KOPT-K1 (cell line): Measurements from ENCODE around the gene CEP170.
"Not testable (repeated sequence)": the region's sequence is repeated elsewhere in the genome, so short reads cannot be mapped to it uniquely, and the experiment has no call there.

Experiments
- H3K27ac ChIP-seq: fragments of 200-600 bp; sonication (generic); 2 replicates; pipeline ENCODE4 v1.5.1; 2016; ENCODE audit warnings: antibody characterized with exemption, mild to moderate bottlenecking, low read depth, low read length; ENCODE audit not compliant: poor library complexity, severe bottlenecking
- H3K36me3 ChIP-seq: fragments of 200-600 bp; sonication (generic); 2 replicates; pipeline ENCODE4 v1.5.1; 2017; ENCODE audit warnings: antibody characterized with exemption, mild to moderate bottlenecking, low read length, moderate library complexity; ENCODE audit not compliant: insufficient read depth
- H3K9me3 ChIP-seq: fragments of 200-600 bp; sonication (generic); 2 replicates; pipeline ENCODE4 v1.5.1; 2017; ENCODE audit warnings: antibody characterized with exemption, low read length, mild to moderate bottlenecking; ENCODE audit not compliant: insufficient read depth, poor library complexity, severe bottlenecking

CEP170 gene

DNA sequence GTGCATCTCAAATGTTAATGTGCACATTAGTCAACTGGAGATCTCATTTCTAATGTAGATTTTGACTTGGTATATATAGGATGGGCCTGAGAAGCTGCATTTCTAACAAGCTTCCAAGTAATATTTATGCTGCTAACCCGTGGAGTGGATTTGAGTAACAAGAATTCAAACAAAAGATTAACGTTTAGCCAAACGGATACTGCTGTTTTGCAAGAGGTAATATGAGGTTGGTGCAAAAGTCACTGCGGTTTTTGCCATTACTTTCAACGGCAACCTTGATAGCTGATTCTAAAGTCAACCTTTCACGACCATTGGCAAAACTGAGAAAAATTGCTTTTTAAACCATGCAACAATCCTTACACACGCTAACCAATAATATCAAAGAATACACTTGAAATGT, 70.3 kb downstream of the CEP170 start:
- H3K27ac ChIP-seq, H3K9me3 ChIP-seq, H3K36me3 ChIP-seq: not testable (repeated sequence)

DNA sequence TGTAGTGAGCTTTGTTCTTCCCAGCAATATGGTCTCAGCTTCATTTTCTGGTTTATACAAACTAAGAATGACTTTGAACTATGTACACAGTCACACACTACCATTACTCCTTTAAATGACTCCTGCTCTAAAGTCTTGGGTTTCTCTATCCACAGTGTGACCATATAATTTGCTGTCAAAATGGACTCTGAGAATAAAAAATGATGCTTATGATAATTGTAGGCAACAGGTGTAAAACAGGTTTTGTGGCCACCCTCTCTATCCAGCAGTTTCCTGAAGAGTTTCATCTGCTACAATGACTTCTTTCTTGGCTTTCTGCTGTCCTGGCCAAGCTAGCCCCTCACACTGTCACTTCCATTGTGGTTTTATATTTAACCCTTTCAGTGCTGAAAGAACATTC, 71.4 kb downstream of the CEP170 start:
- H3K27ac ChIP-seq, H3K36me3 ChIP-seq, H3K9me3 ChIP-seq: not testable (repeated sequence)

DNA sequence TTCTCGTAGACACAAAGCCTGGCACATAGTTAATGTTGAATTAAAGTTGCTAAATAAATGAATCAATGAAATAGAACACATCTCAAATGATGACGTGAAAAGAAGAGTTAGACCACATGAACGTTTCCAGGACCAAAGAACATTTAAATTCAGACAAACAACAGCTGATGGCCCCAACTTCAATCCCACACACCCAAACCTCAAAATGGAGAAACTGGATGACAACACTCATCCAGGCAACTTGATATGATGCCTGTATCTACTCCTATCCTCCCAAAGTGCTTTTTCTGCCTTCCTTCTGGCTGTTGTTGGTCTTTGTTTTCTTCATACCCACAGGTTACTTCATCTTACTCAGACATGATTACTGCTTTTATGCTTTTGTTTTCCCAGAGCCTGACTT, 71.9 kb downstream of the CEP170 start:
- not testable (repeated sequence) for H3K27ac ChIP-seq, H3K36me3 ChIP-seq, H3K9me3 ChIP-seq

DNA sequence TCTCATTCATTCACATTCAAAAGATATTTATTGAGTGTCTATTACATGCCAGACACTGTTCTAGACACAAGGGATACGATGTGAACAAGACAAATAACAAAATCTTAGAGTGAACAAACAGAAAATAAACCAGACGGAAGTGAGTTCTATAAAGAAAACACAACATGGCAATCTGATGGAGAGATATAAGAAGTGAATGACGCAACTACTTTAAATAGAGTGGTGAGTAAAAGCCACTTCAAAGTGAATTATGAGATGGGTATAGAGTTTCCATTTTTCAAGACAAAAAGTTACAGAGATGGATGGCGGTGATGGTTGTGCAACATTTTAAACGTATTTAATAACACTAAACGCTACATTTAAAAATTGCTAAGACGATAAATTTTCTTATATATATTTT, 75.4 kb downstream of the CEP170 start:
- H3K36me3 ChIP-seq = no peaks in the 10 kb centered on the region
- no peak overlapping the region for H3K27ac ChIP-seq
- H3K9me3 ChIP-seq = no peaks in the 10 kb centered on the region

DNA sequence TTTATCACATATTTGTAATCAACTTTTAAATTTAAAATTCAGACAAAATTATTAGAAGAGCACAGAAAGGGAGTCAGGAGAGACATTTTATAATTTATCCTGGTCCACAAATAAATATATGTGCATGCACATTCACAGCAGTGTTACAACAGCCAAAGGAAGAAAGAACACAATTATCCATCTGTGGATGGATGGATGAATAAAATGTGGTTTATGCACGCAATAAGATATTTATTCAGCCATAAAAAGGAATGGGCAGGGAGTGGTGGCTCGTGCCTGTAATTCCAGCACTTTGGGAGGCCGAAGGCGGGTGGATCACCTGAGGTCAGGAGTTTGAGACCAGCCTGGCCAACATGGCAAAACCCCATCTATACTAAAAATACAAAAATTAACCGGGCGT, 77.3 kb downstream of the CEP170 start:
- not testable (repeated sequence) for H3K9me3 ChIP-seq, H3K36me3 ChIP-seq, H3K27ac ChIP-seq

DNA sequence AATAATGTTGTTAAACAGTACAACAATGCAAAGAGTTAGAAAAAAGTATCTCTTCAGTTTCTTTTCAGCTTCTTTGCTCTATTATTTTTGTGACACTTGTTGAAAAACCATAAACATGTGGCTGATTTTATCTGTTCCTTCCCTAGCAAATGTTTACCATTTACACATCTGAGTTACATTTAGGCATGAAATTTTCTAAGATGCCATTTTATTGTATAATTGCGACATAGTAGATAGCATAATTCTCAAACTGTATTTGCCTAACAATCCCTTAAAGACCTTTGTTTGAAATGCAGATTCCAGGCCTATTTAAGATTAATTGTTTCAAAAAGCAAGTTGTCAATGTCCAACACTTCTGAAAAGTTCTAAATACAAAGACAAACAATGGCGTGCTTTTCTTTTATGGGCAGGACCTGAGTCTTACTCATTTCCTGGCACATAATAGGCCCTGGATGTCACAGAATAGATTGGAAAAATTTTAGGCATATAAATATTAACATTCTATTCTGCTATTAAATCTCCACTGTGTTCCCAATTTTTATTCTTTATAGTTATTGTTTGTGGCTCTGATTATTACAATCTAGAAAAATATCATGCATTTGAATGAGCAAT, 81.2 kb downstream of the CEP170 start:
- H3K9me3 ChIP-seq, H3K27ac ChIP-seq, H3K36me3 ChIP-seq: not testable (repeated sequence)

DNA sequence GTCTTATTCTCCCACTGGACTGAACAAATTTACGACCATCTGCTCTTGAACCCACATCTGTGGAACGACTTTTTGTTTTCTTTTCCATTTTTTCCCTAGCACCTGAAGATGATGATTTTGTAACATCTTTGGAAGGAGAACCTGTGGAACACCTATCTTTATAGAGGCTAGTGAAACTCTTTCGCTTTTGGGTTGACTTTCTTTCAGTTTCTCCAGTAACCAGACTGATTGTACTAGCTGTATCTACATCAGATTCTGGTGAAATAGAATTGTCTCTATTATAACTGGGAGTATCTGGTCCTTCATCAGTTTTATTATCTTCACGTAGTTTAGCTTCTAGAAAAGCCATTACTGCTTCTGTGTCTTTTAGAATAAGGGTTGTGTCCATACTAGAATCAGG, 90.2 kb downstream of the CEP170 start:
- H3K27ac ChIP-seq, H3K36me3 ChIP-seq, H3K9me3 ChIP-seq: not testable (repeated sequence)

DNA sequence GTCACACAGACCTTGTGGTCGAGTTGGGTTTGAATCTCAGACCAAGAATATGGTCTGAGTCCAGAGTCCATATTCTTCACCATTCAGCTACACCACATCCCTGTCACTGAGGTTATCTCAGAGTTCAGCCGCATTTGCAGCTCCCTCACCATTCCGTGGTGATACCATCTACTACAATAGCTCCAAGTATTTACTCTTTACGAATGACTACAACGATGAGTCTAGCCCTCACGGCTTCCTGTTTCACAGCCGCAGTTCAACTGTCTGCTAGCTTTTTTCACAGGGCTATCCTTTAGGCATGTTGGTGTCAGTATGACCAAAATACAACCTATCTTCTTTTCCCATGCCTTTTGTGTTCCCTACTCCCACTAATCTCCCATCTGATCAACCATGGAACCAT, 104.2 kb downstream of the CEP170 start:
- not testable (repeated sequence) for H3K27ac ChIP-seq, H3K36me3 ChIP-seq, H3K9me3 ChIP-seq

DNA sequence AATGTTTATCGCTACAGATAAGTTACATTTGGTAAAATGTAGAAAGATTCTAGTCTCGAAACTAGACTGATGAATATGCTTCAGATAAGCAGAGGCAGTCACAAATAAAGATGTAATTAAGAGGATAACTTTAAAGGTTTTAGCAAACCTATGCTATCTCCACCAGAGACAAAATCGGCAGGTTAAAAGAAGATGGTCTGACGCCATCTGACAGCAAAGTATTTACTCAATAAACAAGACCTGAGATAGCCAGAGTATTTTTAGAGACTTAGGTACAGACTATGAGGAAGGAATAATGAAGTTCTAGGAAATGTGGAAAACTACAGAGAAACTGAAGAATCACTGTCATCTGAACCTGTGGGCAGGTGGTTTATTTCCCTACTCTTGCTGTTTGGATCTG, 106.0 kb downstream of the CEP170 start:
- not testable (repeated sequence) for H3K9me3 ChIP-seq, H3K27ac ChIP-seq, H3K36me3 ChIP-seq

DNA sequence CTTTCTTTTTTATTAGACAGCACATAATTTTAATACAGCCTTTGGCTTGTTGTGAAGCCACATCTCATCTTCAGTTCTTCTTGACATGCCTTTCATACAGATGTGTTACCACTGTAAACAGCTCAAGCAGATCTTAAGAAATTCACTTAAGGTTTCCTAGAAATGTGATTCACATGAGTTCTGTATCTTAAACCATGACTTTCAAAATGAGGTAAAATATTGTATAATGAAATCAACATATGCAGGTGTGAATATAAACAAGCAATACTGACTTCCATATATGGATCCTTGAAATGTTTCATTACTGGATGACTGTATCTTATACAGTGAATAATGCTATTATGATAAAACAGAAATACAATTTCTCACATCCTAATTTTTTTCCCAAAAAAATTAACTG, 107.7 kb downstream of the CEP170 start:
- not testable (repeated sequence) for H3K36me3 ChIP-seq, H3K27ac ChIP-seq, H3K9me3 ChIP-seq

DNA sequence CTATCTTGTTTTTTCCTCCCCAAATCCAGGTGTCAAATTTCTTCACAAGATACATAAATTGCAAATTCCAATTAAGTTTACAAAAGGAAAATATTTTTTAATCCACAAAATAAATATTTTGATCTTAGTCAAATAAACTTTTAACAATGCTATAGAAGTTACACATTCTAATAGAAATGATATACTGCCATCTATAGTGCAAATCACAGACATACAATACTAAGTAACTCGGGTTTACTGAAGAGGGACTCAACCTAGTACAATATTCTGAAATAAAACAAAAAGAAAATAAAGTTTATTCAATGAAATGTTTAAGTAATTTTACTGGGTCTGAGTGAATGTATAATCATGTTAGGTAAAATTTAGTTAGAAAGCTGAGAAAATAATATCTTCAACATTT, 114.6 kb downstream of the CEP170 start:
- not testable (repeated sequence) for H3K9me3 ChIP-seq, H3K36me3 ChIP-seq, H3K27ac ChIP-seq

DNA sequence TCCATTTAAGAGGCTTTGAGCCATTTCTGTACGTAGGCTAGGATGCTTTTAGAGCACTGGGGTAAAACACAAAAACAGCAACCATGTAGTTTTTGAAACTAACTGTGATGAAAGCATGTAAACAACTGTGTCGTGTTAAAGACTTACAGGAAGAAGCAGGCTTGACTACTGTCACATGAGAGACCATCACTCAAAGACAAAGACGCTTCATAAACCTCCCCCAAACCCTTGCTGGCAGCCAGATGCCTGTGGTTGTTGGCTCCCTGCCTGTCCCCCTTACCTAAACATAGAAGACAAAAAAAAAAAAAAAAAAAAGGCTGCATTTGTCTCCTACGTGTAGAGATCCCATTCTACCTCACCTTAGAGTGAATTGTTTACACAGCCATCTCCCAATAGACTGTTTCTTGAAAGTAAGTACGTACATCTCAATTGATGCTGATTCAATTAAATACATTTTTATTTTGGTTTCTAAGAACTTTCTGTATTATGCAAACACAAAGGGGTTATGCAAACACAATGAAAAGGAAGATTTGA, 132.1 kb downstream of the CEP170 start:
- H3K9me3 ChIP-seq, H3K27ac ChIP-seq, H3K36me3 ChIP-seq: not testable (repeated sequence)

DNA sequence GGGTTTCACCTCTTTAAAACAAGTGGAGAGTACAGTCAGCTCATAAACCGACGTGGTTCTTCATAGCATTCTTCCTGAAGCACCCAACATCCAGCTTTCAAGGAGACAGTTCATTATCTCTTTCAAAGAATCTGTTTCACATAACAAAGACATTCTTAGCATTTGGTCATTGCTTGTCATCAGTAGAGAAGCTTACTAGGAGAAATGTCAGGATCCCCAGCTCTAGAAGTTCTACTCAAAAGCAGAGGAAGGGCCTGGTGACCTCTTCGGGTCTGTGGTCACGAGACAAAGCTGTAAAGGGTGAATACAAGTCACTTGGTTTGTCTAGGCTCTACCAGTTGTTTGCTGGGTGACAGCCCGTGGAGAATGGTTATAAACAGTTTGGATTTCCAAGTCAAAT, 133.1 kb downstream of the CEP170 start:
- H3K9me3 ChIP-seq, H3K27ac ChIP-seq, H3K36me3 ChIP-seq: not testable (repeated sequence)

DNA sequence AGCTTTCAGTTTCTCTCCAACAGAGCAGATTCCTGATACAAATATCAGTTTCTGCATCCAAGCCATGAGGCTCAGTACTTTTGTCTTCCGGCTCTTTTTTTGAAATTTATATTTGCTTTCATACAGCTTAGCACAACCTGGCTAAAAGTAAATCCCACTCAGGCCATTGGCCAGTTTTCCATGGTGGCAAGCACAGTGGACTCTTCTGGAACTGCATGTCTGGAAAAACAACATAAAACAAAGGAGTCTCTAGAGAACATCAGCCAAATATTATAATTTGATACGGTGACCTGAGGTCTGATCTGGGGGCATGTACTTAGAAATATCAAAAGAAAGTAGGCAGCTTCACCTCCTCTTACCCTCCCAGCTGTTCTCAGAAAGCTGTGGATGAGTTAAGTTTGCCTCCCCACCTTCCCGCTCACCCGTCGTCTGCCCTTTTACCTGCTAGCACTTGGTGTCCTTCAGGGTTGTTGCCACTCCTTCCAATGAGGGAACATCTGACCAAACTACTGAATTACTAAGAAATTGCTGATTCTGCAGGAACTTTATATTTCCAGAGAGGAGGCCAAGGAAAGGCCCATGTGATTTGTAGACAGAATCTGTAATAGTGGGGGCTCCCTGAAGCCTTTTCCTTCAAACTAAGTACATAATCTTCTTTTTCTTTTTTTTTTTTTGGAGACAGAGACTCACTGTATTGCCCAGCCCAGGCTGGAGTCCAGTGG, 136.3 kb downstream of the CEP170 start:
- H3K9me3 ChIP-seq, H3K36me3 ChIP-seq, H3K27ac ChIP-seq: not testable (repeated sequence)

DNA sequence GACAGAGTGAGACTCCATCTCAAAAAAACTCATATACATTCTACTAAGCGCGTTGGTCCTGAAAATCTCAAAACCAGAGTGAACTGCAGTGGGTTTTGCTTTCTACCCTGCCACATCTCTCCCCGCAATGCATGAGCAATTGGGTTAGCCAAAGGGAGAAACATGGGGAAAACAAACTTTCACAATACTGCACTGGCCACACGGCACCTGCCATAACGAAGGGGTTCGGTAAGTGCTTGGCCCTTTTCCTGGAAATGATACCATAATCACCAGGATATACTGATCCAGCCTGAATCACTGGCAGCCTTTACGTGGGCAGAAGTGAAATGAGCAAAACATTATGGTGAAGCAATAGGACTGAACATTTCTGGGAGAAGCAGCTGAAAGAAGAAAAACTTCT, 138.9 kb downstream of the CEP170 start:
- not testable (repeated sequence) for H3K9me3 ChIP-seq, H3K27ac ChIP-seq, H3K36me3 ChIP-seq

DNA sequence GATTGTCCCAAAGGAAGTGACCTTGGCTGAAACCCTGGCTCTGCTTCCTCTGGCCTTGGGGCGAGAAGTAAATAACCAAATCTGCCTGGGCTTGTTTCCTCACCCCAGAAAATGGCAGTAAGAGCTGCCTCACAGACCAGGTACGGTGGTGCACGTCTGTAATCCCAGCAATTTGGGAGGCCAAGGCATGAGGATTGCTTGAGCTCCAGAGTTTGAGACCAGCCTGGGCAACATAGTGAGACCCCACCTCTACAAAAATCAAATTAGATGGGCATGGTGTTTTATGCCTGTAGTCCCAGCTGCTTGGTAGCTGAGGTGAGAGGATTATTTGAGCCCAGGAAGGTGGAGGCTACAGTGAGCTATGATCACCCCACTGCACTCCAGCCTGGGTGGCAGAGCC, 140.3 kb downstream of the CEP170 start:
- not testable (repeated sequence) for H3K9me3 ChIP-seq, H3K36me3 ChIP-seq, H3K27ac ChIP-seq
